Loucy (cell line): ENCODE measurements around the gene TMA16.

Experiments
- H2AFZ ChIP-seq: fragments of 200-600 bp; sonication (generic); 2 replicates; pipeline ENCODE4 v1.6.0; 2016; ENCODE audit warnings: antibody characterized with exemption, mild to moderate bottlenecking, low read length, moderate library complexity
- H3F3A ChIP-seq: fragments of 200-600 bp; 2 replicates; pipeline ENCODE4 v1.6.0; 2016; ENCODE audit warnings: antibody characterized with exemption, low read depth, mild to moderate bottlenecking
- H3K27me3 ChIP-seq: fragments of 200-600 bp; sonication (generic); 2 replicates; pipeline ENCODE4 v1.6.1; 2014; ENCODE audit warnings: low read length, mild to moderate bottlenecking; ENCODE audit not compliant: insufficient read depth, poor library complexity, severe bottlenecking
- H3K36me3 ChIP-seq: fragments of 200-600 bp; sonication (generic); 2 replicates; pipeline ENCODE4 v1.6.1; 2016; ENCODE audit warnings: low read length; ENCODE audit not compliant: insufficient read depth
- H3K4me1 ChIP-seq: fragments of 200-600 bp; sonication (generic); 2 replicates; pipeline ENCODE4 v1.5.1; 2014; ENCODE audit warnings: low read length, mild to moderate bottlenecking; ENCODE audit not compliant: insufficient read depth, poor library complexity, severe bottlenecking
- H3K4me2 ChIP-seq: fragments of 200-600 bp; sonication (generic); 2 replicates; pipeline ENCODE4 v1.6.0; 2014; ENCODE audit warnings: antibody characterized with exemption, low read length, low read depth, mild to moderate bottlenecking; ENCODE audit not compliant: poor library complexity, severe bottlenecking
- H3K4me3 ChIP-seq: fragments of 200-600 bp; sonication (generic); 2 replicates; pipeline ENCODE4 v1.5.1; 2014; ENCODE audit warnings: low read length, mild to moderate bottlenecking, mixed read lengths; ENCODE audit not compliant: poor library complexity, severe bottlenecking
- H3K79me2 ChIP-seq: fragments of 200-600 bp; sonication (generic); 2 replicates; pipeline ENCODE4 v1.6.1; 2014; ENCODE audit warnings: low read length; ENCODE audit not compliant: insufficient read depth
- H3K9ac ChIP-seq: fragments of 200-600 bp; sonication (generic); 2 replicates; pipeline ENCODE4 v1.6.0; 2014; ENCODE audit warnings: mild to moderate bottlenecking, low read depth, low read length, moderate library complexity; ENCODE audit not compliant: poor library complexity, severe bottlenecking
- H3K9me2 ChIP-seq: fragments of 200-600 bp; sonication (generic); replicated peaks from 2 replicates; pipeline ENCODE4 v1.6.1; 2016; ENCODE audit warnings: low read depth, low read length, mixed read lengths
- H3K9me3 ChIP-seq: fragments of 200-600 bp; sonication (generic); 2 replicates; pipeline ENCODE4 v1.6.1; 2014; ENCODE audit warnings: mild to moderate bottlenecking, antibody characterized with exemption, low read length, low read depth; ENCODE audit not compliant: insufficient read depth
- H4K20me1 ChIP-seq: fragments of 200-600 bp; sonication (generic); 2 replicates; pipeline ENCODE4 v1.6.0; 2014; ENCODE audit warnings: antibody characterized with exemption, low read length, mild to moderate bottlenecking; ENCODE audit not compliant: insufficient read depth, poor library complexity, severe bottlenecking
- CTCF ChIP-seq: fragments of 200-600 bp; sonication (generic); conservative IDR thresholded peaks from 2 replicates; pipeline ENCODE4 v1.5.1; 2014; ENCODE audit warnings: mild to moderate bottlenecking, antibody characterized with exemption, low read length
- EZH2phosphoT487 ChIP-seq: fragments of 200-600 bp; IDR thresholded peaks from 2 replicates; pipeline ENCODE4 v1.6.1; 2018; ENCODE audit warnings: antibody characterized with exemption, mild to moderate bottlenecking, moderate library complexity, borderline replicate concordance

The TMA16 gene

GRCh38 chr4:163554870-163555465, 60.5 kb downstream of the TMA16 start:
- H3K4me3 ChIP-seq = no peak overlapping the region
- no peaks in the 10 kb centered on the region for H3K9me3 ChIP-seq
- H2AFZ ChIP-seq = no peak overlapping the region
- H3K9ac ChIP-seq = no peak overlapping the region
- H3K4me1 ChIP-seq = peaks cover 19% of the 10 kb centered on the region
- no peaks in the 10 kb centered on the region for H3K79me2 ChIP-seq
- no peaks in the 10 kb centered on the region for H3K27me3 ChIP-seq
- no peak overlapping the region for H3K4me2 ChIP-seq
- no peaks in the 10 kb centered on the region for H3K9me2 ChIP-seq
- no peaks in the 10 kb centered on the region for H3F3A ChIP-seq
- H4K20me1 ChIP-seq = no peaks in the 10 kb centered on the region
- TF ChIP-seq CTCF (peak; percentile 91), EZH2phosphoT487 (no peak)
- no peaks in the 10 kb centered on the region for H3K36me3 ChIP-seq

GRCh38 chr4:163556177-163556576, 61.7 kb downstream of the TMA16 start:
- no peaks in the 10 kb centered on the region for H3K9me3 ChIP-seq
- no peaks in the 10 kb centered on the region for H3K79me2 ChIP-seq
- TF ChIP-seq CTCF (peak; percentile 60), EZH2phosphoT487 (no peak)
- H3K36me3 ChIP-seq = no peaks in the 10 kb centered on the region
- no peaks in the 10 kb centered on the region for H3F3A ChIP-seq
- no peak overlapping the region for H3K9ac ChIP-seq
- no peaks in the 10 kb centered on the region for H3K9me2 ChIP-seq
- no peaks in the 10 kb centered on the region for H4K20me1 ChIP-seq
- peaks cover 19% of the 10 kb centered on the region for H3K4me1 ChIP-seq
- H3K4me3 ChIP-seq = no peak overlapping the region
- H3K4me2 ChIP-seq = no peak overlapping the region
- H2AFZ ChIP-seq = no peak overlapping the region
- H3K27me3 ChIP-seq = no peaks in the 10 kb centered on the region

GRCh38 chr4:163556650-163557391, 62.3 kb downstream of the TMA16 start:
- Histone ChIP-seq H3K4me2 (no peak overlapping the region), H3K4me1 (peaks cover 19% of the 10 kb centered on the region), H3K79me2 (no peaks in the 10 kb centered on the region), H3K4me3 (no peak overlapping the region), H4K20me1 (no peaks in the 10 kb centered on the region), H3K36me3 (no peaks in the 10 kb centered on the region), H2AFZ (no peak overlapping the region), H3K9ac (no peak overlapping the region), H3F3A (no peaks in the 10 kb centered on the region), H3K27me3 (no peaks in the 10 kb centered on the region), H3K9me3 (no peaks in the 10 kb centered on the region), H3K9me2 (no peaks in the 10 kb centered on the region)
- no peak for TF ChIP-seq CTCF
- no peak for TF ChIP-seq EZH2phosphoT487
